Activated gamma-delta T cell (primary cell): Measurements from ENCODE around the gene GRID2.

ENCODE experiments used
- DNase-seq: peaks from one replicate; lab custom pipeline; 2025; lab: John Stamatoyannopoulos, UW

GRID2 gene

GRCh38 chr4:93802045-93802444 lies 1498.3 kb downstream of the GRID2 start:
- no peak for DNase-seq

- no peak for DNase-seq
These were observed 1506.0 kb downstream of the GRID2 start for GRCh38 chr4:93809773-93810172.

- no peak for DNase-seq
These were observed 1506.7 kb downstream of the GRID2 start for GRCh38 chr4:93810340-93810992.

- DNase-seq: no peak
These were observed 1509.3 kb downstream of the GRID2 start for GRCh38 chr4:93813092-93813491.

GRCh38 chr4:93814141-93814540 lies 1510.4 kb downstream of the GRID2 start:
- no peak for DNase-seq

DNA sequence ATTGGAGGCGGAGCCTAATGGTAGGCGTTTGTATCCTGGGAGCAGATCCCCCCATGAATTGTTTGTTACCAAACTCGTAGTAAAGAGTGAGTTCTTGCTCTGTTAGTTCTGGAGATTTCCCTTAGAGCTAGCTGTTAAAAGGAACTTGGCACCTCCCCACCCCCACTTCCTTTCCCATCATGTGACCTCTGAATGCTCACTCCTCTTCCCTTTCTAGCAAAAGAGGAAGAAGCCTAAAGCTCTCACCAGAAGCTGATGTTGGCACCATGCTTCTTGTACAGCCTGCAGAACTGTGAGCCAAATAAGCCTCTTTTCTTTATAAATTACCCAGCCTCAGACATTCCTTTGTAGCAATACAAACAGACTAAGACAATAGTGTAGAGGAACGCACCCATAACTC lies 1511.0 kb downstream of the GRID2 start:
- DNase-seq: no peak
